Transverse colon (tissue), 3 donors: ENCODE measurements around the gene USP48.

ENCODE experiments used
- POLR2A ChIP-seq: fragments of 450-650 bp; IDR thresholded peaks from one replicate; pipeline ENCODE4 v1.6.1; 2016; ENCODE audit warnings: antibody characterized with exemption, mild to moderate bottlenecking, moderate library complexity
- TF ChIP-seq, protein P1 (sequence below), 5 experiments: fragments of 200-600 bp in 3 of 5; fragments of 450-650 bp in 2 of 5; sonication (generic) in 3 of 5; IDR thresholded peaks; 1 replicate in 2 of 5; 2 replicates in 3 of 5; pipeline ENCODE4 v1.5.1; 2016 to 2017; ENCODE audit warnings: antibody characterized with exemption in 5 of 5, inconsistent platforms in 3 of 5, mild to moderate bottlenecking in 2 of 5, moderate library complexity in 1 of 5

DNA sequence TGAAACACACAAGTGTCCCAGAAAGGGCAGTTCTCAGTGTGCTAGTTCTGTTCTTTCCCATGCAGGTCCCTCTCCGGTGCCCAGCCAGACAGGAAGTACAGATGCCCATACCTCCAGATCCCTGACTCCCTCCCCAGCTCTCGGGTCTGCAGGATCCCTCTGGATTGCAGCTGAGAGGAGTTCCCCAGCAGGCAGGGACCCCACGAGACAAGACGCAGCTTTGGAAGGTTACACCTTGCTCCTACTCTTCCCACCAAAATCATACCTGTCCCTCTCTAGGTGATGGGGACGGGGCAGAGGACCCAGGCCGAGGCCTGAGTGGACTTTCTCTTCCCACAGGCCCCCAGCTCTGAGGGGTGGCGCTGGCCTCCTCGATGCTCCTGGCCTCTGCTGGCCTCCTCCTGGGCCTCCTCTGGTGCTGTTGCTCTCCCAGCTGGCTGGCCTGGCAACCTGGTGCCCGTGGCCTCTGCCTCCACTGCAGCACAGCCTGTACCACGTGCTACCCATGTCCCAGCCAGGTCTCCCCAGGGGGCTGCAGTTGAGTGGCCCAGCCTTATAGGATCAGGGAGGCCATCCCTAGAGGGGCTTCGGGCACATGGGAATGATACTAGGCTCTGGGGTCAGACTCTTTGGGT lies 38.6 kb upstream of the USP48 start:
- TF ChIP-seq, protein P1, sequence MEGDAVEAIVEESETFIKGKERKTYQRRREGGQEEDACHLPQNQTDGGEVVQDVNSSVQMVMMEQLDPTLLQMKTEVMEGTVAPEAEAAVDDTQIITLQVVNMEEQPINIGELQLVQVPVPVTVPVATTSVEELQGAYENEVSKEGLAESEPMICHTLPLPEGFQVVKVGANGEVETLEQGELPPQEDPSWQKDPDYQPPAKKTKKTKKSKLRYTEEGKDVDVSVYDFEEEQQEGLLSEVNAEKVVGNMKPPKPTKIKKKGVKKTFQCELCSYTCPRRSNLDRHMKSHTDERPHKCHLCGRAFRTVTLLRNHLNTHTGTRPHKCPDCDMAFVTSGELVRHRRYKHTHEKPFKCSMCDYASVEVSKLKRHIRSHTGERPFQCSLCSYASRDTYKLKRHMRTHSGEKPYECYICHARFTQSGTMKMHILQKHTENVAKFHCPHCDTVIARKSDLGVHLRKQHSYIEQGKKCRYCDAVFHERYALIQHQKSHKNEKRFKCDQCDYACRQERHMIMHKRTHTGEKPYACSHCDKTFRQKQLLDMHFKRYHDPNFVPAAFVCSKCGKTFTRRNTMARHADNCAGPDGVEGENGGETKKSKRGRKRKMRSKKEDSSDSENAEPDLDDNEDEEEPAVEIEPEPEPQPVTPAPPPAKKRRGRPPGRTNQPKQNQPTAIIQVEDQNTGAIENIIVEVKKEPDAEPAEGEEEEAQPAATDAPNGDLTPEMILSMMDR (IDR thresholded peaks at IDR 0.05): no peak
- TF ChIP-seq POLR2A: no peak
